Endothelial cell of umbilical vein (primary cell): Measurements from ENCODE around the gene PSME3IP1. TPM values are rescaled to one million over a fixed set of nuclear protein-coding genes. Genes with fewer than 3 reads are reported as not detected.

Experiments
- BruUV-seq: library from RNA; stranded (reverse); fragments of 400-500 nt; replicated peaks from 2 replicates; lab custom pipeline; 2021; lab: Mats Ljungman, UMichigan
- CTCF ChIA-PET: fragments of 300-600, 350-600 bp; sonication (Branson Sonifier 250); formaldehyde crosslinking; loops from one replicate; lab custom pipeline; 2021; ENCODE audit warnings: antibody characterized with exemption, inconsistent platforms; lab: Charles Lee
- POLR2A ChIA-PET: fragments of 300-600, 350-600 bp; sonication (Branson Sonifier 250); formaldehyde crosslinking; loops from one replicate; lab custom pipeline; 2021; ENCODE audit warnings: antibody characterized with exemption, inconsistent platforms; lab: Charles Lee
- DNase-seq: peaks from one replicate; pipeline ENCODE4 v3.0.0-alpha.2; 2011; ENCODE audit warnings: low read depth, low spot score
- FAIRE-seq: peaks from 2 replicates; lab custom pipeline; 2011; peaks lifted over from hg19 to GRCh38; lab: Jason Lieb, UNC
- H2AFZ ChIP-seq: 2 replicates; pipeline ENCODE4 v1.6.0; 2012; ENCODE audit warnings: low read depth, low read length, control low read depth, inconsistent platforms
- H3K27ac ChIP-seq: 2 replicates; pipeline ENCODE4 v1.5.1; 2011; ENCODE audit warnings: low read depth, mild to moderate bottlenecking, control low read depth, low read length, moderate library complexity; ENCODE audit not compliant: insufficient read depth
- H3K27me3 ChIP-seq, 2 experiments: 2 replicates each; pipeline versions ENCODE4 v1.6.0 to v1.6.1; 2011; ENCODE audit warnings: low read length in 2 of 2, mixed read lengths in 1 of 2; ENCODE audit not compliant: control insufficient read depth in 2 of 2, insufficient read depth in 2 of 2
- H3K36me3 ChIP-seq, 2 experiments: 2 replicates in 1 of 2; 3 replicates in 1 of 2; pipeline ENCODE4 v1.5.1; 2011; ENCODE audit warnings: low read length in 2 of 2, mild to moderate bottlenecking in 1 of 2, moderate library complexity in 1 of 2; ENCODE audit not compliant: control insufficient read depth in 2 of 2, insufficient read depth in 2 of 2; ENCODE audit errors: extremely low read depth in 1 of 2
- H3K4me1 ChIP-seq: 3 replicates; pipeline ENCODE4 v1.5.1; 2011; ENCODE audit warnings: mild to moderate bottlenecking, low read length; ENCODE audit not compliant: control insufficient read depth, insufficient read depth; ENCODE audit errors: extremely low read depth
- H3K4me2 ChIP-seq: 2 replicates; pipeline ENCODE4 v1.6.1; 2011; ENCODE audit warnings: low read length, control low read depth, mixed read lengths; ENCODE audit not compliant: insufficient read depth
- H3K4me3 ChIP-seq, 3 experiments: fragments of 200-600 bp in 1 of 3; sonication (generic), shearing (Covaris generic) in 1 of 3; replicated peaks in 1 of 3; 2 replicates each; pipeline ENCODE4 v1.5.1; 2011 to 2016; ENCODE audit warnings: control low read depth in 3 of 3, low read length in 3 of 3, mild to moderate bottlenecking in 2 of 3, inconsistent platforms in 1 of 3, low read depth in 1 of 3, moderate library complexity in 1 of 3; ENCODE audit not compliant: insufficient read depth in 1 of 3
- H3K79me2 ChIP-seq: 2 replicates; pipeline ENCODE4 v1.6.0; 2012; ENCODE audit warnings: low read length, inconsistent platforms; ENCODE audit not compliant: control insufficient read depth, insufficient read depth
- H3K9ac ChIP-seq: replicated peaks from 2 replicates; pipeline ENCODE3; 2011; ENCODE audit warnings: low read length, control low read depth; ENCODE audit not compliant: insufficient read depth; ENCODE audit errors: extremely low read depth
- H3K9me1 ChIP-seq: replicated peaks from 3 replicates; pipeline ENCODE4 v1.6.0; 2011; ENCODE audit warnings: mild to moderate bottlenecking, low read length; ENCODE audit not compliant: control insufficient read depth, insufficient read depth; ENCODE audit errors: extremely low read depth
- H3K9me3 ChIP-seq: replicated peaks from 2 replicates; pipeline ENCODE4 v1.5.1; 2012; ENCODE audit warnings: low read length, inconsistent platforms; ENCODE audit not compliant: control insufficient read depth, insufficient read depth
- H4K20me1 ChIP-seq: replicated peaks from 2 replicates; pipeline ENCODE3; 2011; ENCODE audit warnings: mild to moderate bottlenecking, low read length; ENCODE audit not compliant: control insufficient read depth, insufficient read depth; ENCODE audit errors: extremely low read depth
- EZH2 ChIP-seq: IDR thresholded peaks from 2 replicates; pipeline ENCODE4 v1.6.1; 2012; ENCODE audit warnings: borderline replicate concordance, low read depth, mild to moderate bottlenecking, moderate library complexity, low read length, inconsistent platforms; ENCODE audit not compliant: severe bottlenecking
- FOS ChIP-seq: IDR thresholded peaks from 2 replicates; pipeline ENCODE4 v1.6.1; 2011; ENCODE audit warnings: mild to moderate bottlenecking, low read length, moderate library complexity, borderline replicate concordance; ENCODE audit not compliant: insufficient read depth
- GATA2 ChIP-seq: IDR thresholded peaks from 2 replicates; pipeline ENCODE4 v1.7.0; 2011; ENCODE audit warnings: low read depth, mild to moderate bottlenecking, moderate library complexity, mixed read lengths, low read length; ENCODE audit not compliant: insufficient read length, insufficient read depth
- JUN ChIP-seq: IDR thresholded peaks from 2 replicates; pipeline ENCODE4 v1.6.1; 2011; ENCODE audit warnings: borderline replicate concordance, low read depth; ENCODE audit not compliant: insufficient read length, insufficient read depth
- MYC ChIP-seq: IDR thresholded peaks from one replicate; pipeline ENCODE4 v1.6.1; 2011; ENCODE audit warnings: mild to moderate bottlenecking, low read depth, low read length
- POLR2A ChIP-seq: IDR thresholded peaks from 2 replicates; pipeline ENCODE4 v1.6.1; 2012; ENCODE audit warnings: low read depth, mild to moderate bottlenecking, control low read depth, low read length
- POLR2AphosphoS5 ChIP-seq: IDR thresholded peaks from 2 replicates; pipeline ENCODE4 v1.6.1; 2012; ENCODE audit warnings: low read depth, mild to moderate bottlenecking, control low read depth, low read length, moderate library complexity; ENCODE audit not compliant: insufficient read depth
- dilution Hi-C: fragments of 300-500 bp; cut with MboI; formaldehyde crosslinking; loops from one replicate; pipeline ENCODE4 v1.15.0; 2019; ENCODE audit warnings: low sequenced_read_pairs; ENCODE audit not compliant: extremely low pct_ligation_motif_present
- intact Hi-C: fragments of 100-400 bp; cut with micrococcal nuclease; formaldehyde crosslinking; loops from one replicate; pipeline ENCODE4 v1.10.0; 2022
- polyA plus RNA-seq, 4 experiments: library from polyadenylated mRNA; depleted of rRNA in 3 of 4; stranded (reverse) in 3 of 4; unstranded in 1 of 4; fragments of >200 nt; gene quantifications; 2 replicates each; pipeline versions ENCODE4 v1.2.1 to v1.2.3, GENCODE V29; 2011 to 2012; ENCODE audit warnings: missing spikeins in 1 of 4
- total RNA-seq: library from RNA; stranded (reverse); gene quantifications from 2 replicates; pipeline ENCODE4 v1.2.3, GENCODE V29; 2021
- TF ChIP-seq, protein P1 (sequence below), 2 donors: IDR thresholded peaks; 1 replicate in 1 of 2; 2 replicates in 1 of 2; pipeline ENCODE4 v1.5.1; 2011; ENCODE audit warnings: low read length in 2 of 2, mild to moderate bottlenecking in 2 of 2, moderate library complexity in 2 of 2, control low read depth in 1 of 2, inconsistent platforms in 1 of 2, low read depth in 1 of 2; ENCODE audit not compliant: insufficient read depth in 1 of 2; ENCODE audit errors: extremely low read depth in 1 of 2
- TF ChIP-seq, protein P2 (sequence below): IDR thresholded peaks from 2 replicates; pipeline ENCODE4 v1.6.1; 2011; ENCODE audit not compliant: insufficient read depth, insufficient read length

The PSME3IP1 gene
- total and polyA plus RNA-seq, 2 donors (not counting 3 experiments of a cell fraction or from before 2014, with no cell fraction given) = 86.2 to 91.8 TPM

DNA sequence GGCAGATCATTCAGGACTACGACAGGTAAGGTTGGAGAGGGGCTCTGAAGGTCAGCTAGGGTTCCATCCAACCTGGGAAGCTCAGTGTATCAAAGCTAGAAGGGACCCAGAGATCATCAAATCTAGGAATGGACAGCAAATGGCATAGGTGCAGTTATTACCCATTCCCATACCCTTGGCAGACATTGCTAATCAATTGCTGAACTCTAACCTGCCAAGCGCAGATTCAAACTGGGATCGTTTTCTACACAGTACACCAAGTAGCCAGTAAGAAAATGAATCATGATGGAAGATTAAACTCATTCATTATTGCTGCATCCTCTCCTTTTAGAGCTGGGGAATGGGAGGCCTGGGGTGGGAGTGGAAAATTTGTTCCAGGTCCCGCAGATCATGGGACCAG lies 59.9 kb downstream of the PSME3IP1 start:
- intact Hi-C loops = no loop called here
- FAIRE-seq = no peak
- DNase-seq = no peak
- Histone ChIP-seq H2AFZ (no peak overlapping the region), H3K4me2 (no peak overlapping the region), H3K4me3 (no peak overlapping the region), H3K79me2 (no peaks in the 10 kb centered on the region), H3K9me1 (no peaks in the 10 kb centered on the region), H3K36me3 (peaks cover 6 to 21% of the 10 kb centered on the region in 2 experiments), H4K20me1 (no peaks in the 10 kb centered on the region), H3K27me3 (no peaks in the 10 kb centered on the region), H3K9ac (no peak overlapping the region), H3K9me3 (no peaks in the 10 kb centered on the region), H3K27ac (no peak overlapping the region), H3K4me1 (no peaks in the 10 kb centered on the region)
- dilution Hi-C loops = no loop called here
- TF ChIP-seq, protein P1, sequence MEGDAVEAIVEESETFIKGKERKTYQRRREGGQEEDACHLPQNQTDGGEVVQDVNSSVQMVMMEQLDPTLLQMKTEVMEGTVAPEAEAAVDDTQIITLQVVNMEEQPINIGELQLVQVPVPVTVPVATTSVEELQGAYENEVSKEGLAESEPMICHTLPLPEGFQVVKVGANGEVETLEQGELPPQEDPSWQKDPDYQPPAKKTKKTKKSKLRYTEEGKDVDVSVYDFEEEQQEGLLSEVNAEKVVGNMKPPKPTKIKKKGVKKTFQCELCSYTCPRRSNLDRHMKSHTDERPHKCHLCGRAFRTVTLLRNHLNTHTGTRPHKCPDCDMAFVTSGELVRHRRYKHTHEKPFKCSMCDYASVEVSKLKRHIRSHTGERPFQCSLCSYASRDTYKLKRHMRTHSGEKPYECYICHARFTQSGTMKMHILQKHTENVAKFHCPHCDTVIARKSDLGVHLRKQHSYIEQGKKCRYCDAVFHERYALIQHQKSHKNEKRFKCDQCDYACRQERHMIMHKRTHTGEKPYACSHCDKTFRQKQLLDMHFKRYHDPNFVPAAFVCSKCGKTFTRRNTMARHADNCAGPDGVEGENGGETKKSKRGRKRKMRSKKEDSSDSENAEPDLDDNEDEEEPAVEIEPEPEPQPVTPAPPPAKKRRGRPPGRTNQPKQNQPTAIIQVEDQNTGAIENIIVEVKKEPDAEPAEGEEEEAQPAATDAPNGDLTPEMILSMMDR (IDR thresholded peaks at IDR 0.05; ENCODE audit: extremely low read depth in 1 of 2, insufficient read depth in 1 of 2, low read depth in 1 of 2, low read length in 2 of 2) = no peak
- TF ChIP-seq POLR2AphosphoS5 = no peak
- ChIA-PET POLR2A (no interaction called here), CTCF (interaction anchor here (2.0 kb wide), 1 partner anchor 33 kb away, joined by 8 read pairs; the partner anchor contains the start of gene CPNE2)
- BruUV-seq = no TSS peak

DNA sequence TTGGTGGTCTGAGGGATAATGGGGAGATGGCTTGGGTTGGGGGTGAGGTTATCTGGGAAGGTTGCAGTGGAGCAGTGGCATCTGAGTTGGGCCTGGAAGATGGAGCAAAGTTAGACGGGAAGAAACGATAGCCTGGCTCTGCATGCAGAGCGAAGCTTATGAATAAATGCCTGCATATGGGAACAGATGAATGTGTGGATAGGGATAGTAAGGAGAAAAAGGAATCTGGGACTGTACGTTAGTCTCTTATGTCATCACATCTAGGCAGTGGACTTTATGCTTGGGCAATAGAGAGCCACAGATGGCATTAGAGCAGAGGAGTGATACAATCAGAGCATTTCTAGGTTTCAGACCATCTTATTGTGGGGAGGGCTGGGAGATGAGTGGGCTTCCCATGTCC lies 60.5 kb downstream of the PSME3IP1 start:
- CTCF ChIA-PET = interaction anchor here (2.0 kb wide), 1 partner anchor 33 kb away, joined by 8 read pairs; the partner anchor contains the start of gene CPNE2

More for the DNA sequence above, 60.5 kb downstream of the PSME3IP1 start:
- Histone ChIP-seq H3K36me3 (peaks cover 6 to 27% of the 10 kb centered on the region in 2 experiments), H3K79me2 (no peaks in the 10 kb centered on the region), H3K27me3 (no peaks in the 10 kb centered on the region), H4K20me1 (no peaks in the 10 kb centered on the region), H3K9ac (no peak overlapping the region), H3K27ac (no peak overlapping the region), H3K4me2 (no peak overlapping the region), H3K9me1 (no peaks in the 10 kb centered on the region), H3K4me3 (no peak overlapping the region), H3K4me1 (no peaks in the 10 kb centered on the region), H2AFZ (no peak overlapping the region), H3K9me3 (no peaks in the 10 kb centered on the region)
- TF ChIP-seq POLR2AphosphoS5 = no peak
- TF ChIP-seq, protein P2, sequence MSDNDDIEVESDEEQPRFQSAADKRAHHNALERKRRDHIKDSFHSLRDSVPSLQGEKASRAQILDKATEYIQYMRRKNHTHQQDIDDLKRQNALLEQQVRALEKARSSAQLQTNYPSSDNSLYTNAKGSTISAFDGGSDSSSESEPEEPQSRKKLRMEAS = no peak
- TF ChIP-seq MYC = no peak
- no peak for TF ChIP-seq FOS
- TF ChIP-seq, protein P1 (IDR thresholded peaks at IDR 0.05; ENCODE audit: extremely low read depth in 1 of 2, insufficient read depth in 1 of 2, low read depth in 1 of 2, low read length in 2 of 2) = no peak
- no peak for TF ChIP-seq JUN
- no peak for TF ChIP-seq POLR2A
- no peak for TF ChIP-seq GATA2
- no peak for TF ChIP-seq EZH2
- dilution Hi-C loops = no loop called here
- DNase-seq (no peak), FAIRE-seq (no peak)
- POLR2A ChIA-PET = no interaction called here
- no TSS peak for BruUV-seq
- intact Hi-C loops = no loop called here
